ENCODE measurements around the gene FAM98A. TPM values are rescaled to one million over a fixed set of nuclear protein-coding genes. Genes with fewer than 3 reads are reported as not detected.

The FAM98A gene
- total RNA-seq, 4 donors from 2014 or later, result 21.4 to 59.9 (median 30.8) TPM

GRCh38 chr2:33617401-33617800 lies 18.3 kb upstream of the FAM98A start:
- Histone ChIP-seq H3K4me3 (no peak overlapping the region), H3K9me3 (no peaks in the 10 kb centered on the region), H3K4me1 (no peaks in the 10 kb centered on the region), H3K27me3 (no peaks in the 10 kb centered on the region), H3K36me3 (no peaks in the 10 kb centered on the region), H3K27ac (no peak overlapping the region)
- WGBS, result 68% methylated on average over 2 of the region's 2 CpGs
- no peak for DNase-seq (ENCODE audit: low spot score in 2 of 2)
- TF ChIP-seq POLR2AphosphoS5 (IDR thresholded peaks at IDR 0.05), result no peak
- TF ChIP-seq POLR2A (IDR thresholded peaks at IDR 0.05), result no peak
- TF ChIP-seq EP300 (IDR thresholded peaks at IDR 0.05), result no peak
- TF ChIP-seq CTCF (IDR thresholded peaks at IDR 0.05), result no peak

GRCh38 chr2:33616873-33617272 lies 17.8 kb upstream of the FAM98A start:
- H3K27ac ChIP-seq, result no peak overlapping the region
- H3K4me1 ChIP-seq, result no peaks in the 10 kb centered on the region
- 61% methylated on average over 2 of the region's 2 CpGs for WGBS
- no peak overlapping the region for H3K4me3 ChIP-seq
- no peaks in the 10 kb centered on the region for H3K36me3 ChIP-seq
- H3K27me3 ChIP-seq, result no peaks in the 10 kb centered on the region
- no peaks in the 10 kb centered on the region for H3K9me3 ChIP-seq
- no peak for DNase-seq (ENCODE audit: low spot score in 2 of 2)
- no peak for TF ChIP-seq POLR2AphosphoS5 (IDR thresholded peaks at IDR 0.05)
- TF ChIP-seq EP300 (IDR thresholded peaks at IDR 0.05), result no peak
- no peak for TF ChIP-seq POLR2A (IDR thresholded peaks at IDR 0.05)

GRCh38 chr2:33614190-33614589 lies 15.1 kb upstream of the FAM98A start:
- Histone ChIP-seq H3K9me3 (peaks cover 3% of the 10 kb centered on the region), H3K27ac (no peak overlapping the region), H3K4me3 (no peak overlapping the region), H3K36me3 (no peaks in the 10 kb centered on the region), H3K4me1 (no peaks in the 10 kb centered on the region), H3K27me3 (no peaks in the 10 kb centered on the region)
- TF ChIP-seq EP300 (IDR thresholded peaks at IDR 0.05) (no peak), POLR2AphosphoS5 (IDR thresholded peaks at IDR 0.05) (no peak), CTCF (IDR thresholded peaks at IDR 0.05) (no peak), POLR2A (IDR thresholded peaks at IDR 0.05) (no peak)
- no peak for DNase-seq (ENCODE audit: low spot score in 2 of 2)

- Histone ChIP-seq H3K27me3 (no peaks in the 10 kb centered on the region), H3K9me3 (peaks cover 3% of the 10 kb centered on the region), H3K4me3 (no peak overlapping the region), H3K36me3 (no peaks in the 10 kb centered on the region), H3K27ac (no peak overlapping the region), H3K4me1 (no peaks in the 10 kb centered on the region)
- 77% methylated on average over 2 of the region's 2 CpGs for WGBS
- no peak for DNase-seq (ENCODE audit: low spot score in 2 of 2)
- TF ChIP-seq POLR2AphosphoS5 (IDR thresholded peaks at IDR 0.05), result no peak
- TF ChIP-seq EP300 (IDR thresholded peaks at IDR 0.05), result no peak
- TF ChIP-seq CTCF (IDR thresholded peaks at IDR 0.05), result no peak
- no peak for TF ChIP-seq POLR2A (IDR thresholded peaks at IDR 0.05)
Observed at GRCh38 chr2:33607905-33608304, 8.8 kb upstream of the FAM98A start.

GRCh38 chr2:33607251-33607721 lies 8.2 kb upstream of the FAM98A start:
- Histone ChIP-seq H3K27me3 (no peaks in the 10 kb centered on the region), H3K4me3 (no peak overlapping the region), H3K36me3 (no peaks in the 10 kb centered on the region), H3K4me1 (no peaks in the 10 kb centered on the region), H3K27ac (no peak overlapping the region), H3K9me3 (peaks cover 3% of the 10 kb centered on the region)
- no peak for DNase-seq (ENCODE audit: low spot score in 2 of 2)
- WGBS, result 62% methylated on average over 4 of the region's 4 CpGs
- TF ChIP-seq POLR2AphosphoS5 (IDR thresholded peaks at IDR 0.05), result no peak
- TF ChIP-seq POLR2A (IDR thresholded peaks at IDR 0.05), result no peak
- TF ChIP-seq CTCF (IDR thresholded peaks at IDR 0.05), result no peak
- no peak for TF ChIP-seq EP300 (IDR thresholded peaks at IDR 0.05)

GRCh38 chr2:33606622-33607021 lies 7.5 kb upstream of the FAM98A start:
- Histone ChIP-seq H3K36me3 (no peaks in the 10 kb centered on the region), H3K4me1 (no peaks in the 10 kb centered on the region), H3K9me3 (peaks cover 3% of the 10 kb centered on the region), H3K27me3 (no peaks in the 10 kb centered on the region), H3K27ac (no peak overlapping the region), H3K4me3 (no peak overlapping the region)
- WGBS, result 93% methylated on average over 7 of the region's 7 CpGs
- no peak for DNase-seq (ENCODE audit: low spot score in 2 of 2)
- TF ChIP-seq POLR2A (IDR thresholded peaks at IDR 0.05) (no peak), EP300 (IDR thresholded peaks at IDR 0.05) (no peak), CTCF (IDR thresholded peaks at IDR 0.05) (no peak), POLR2AphosphoS5 (IDR thresholded peaks at IDR 0.05) (no peak)

Measured in suprapubic skin (tissue), 4 donors.